ENCODE measurements around the gene FBXL3. TPM values are rescaled to one million over a fixed set of nuclear protein-coding genes. Genes with fewer than 3 reads are reported as not detected.

FBXL3 gene
- total and polyA plus RNA-seq, 2 of the 4 experiments (the other 2 are of a cell fraction) = 15.3 to 43.6 TPM

- no peak overlapping the region for H3K4me3 ChIP-seq (ENCODE audit: insufficient read depth, low read depth, low read length)
- in situ Hi-C loops (cut with MboI; ENCODE audit: low sequenced_read_pairs) (no loop called here), dilution Hi-C loops (cut with HindIII; ENCODE audit: low sequenced_read_pairs, unreplicated experiment) (no loop called here), intact Hi-C loops (cut with micrococcal nuclease) (no loop called here)
- H3K18ac ChIP-seq (ENCODE audit: low read depth, low read length) = no peak overlapping the region
- no peaks in the 10 kb centered on the region for H3K9me3 ChIP-seq (ENCODE audit: control insufficient read depth, insufficient read depth, low read length)
- ChIA-PET CTCF (interaction anchor here (1.0 kb wide), 1 partner anchor 76 kb away, joined by 4 read pairs; no protein-coding TSS in a partner anchor), POLR2A (ENCODE audit: unreplicated experiment) (no interaction called here)
- no peak overlapping the region for H3K23ac ChIP-seq (ENCODE audit: low read depth, low read length)
- H3K27ac ChIP-seq (ENCODE audit: insufficient read depth, low read length) = no peak overlapping the region
- H2BK20ac ChIP-seq (ENCODE audit: low read depth, low read length) = no peak overlapping the region
- no peak overlapping the region for H2AK5ac ChIP-seq (ENCODE audit: low read depth, low read length)
- H3K56ac ChIP-seq (ENCODE audit: extremely low read depth, insufficient read depth, low read length) = no peak overlapping the region
- H3K14ac ChIP-seq (replicated peaks; ENCODE audit: low read depth, low read length) = no peak overlapping the region
- no CpG with 5 or more reads among the region's 3 CpGs for WGBS, 2 experiments (ENCODE audit: extremely low coverage in 2 of 2, insufficient read length in 1 of 2)
- TF ChIP-seq ELK1 (IDR thresholded peaks at IDR 0.05; ENCODE audit: borderline replicate concordance, low read depth, low read length) = no peak
- TF ChIP-seq BHLHE40 (IDR thresholded peaks at IDR 0.05; ENCODE audit: low read depth, low read length) = no peak
- TF ChIP-seq RAD21 (IDR thresholded peaks at IDR 0.05; ENCODE audit: low read length) = no peak
- TF ChIP-seq CTCF (conservative IDR thresholded peaks at IDR 0.05; ENCODE audit: low read depth, low read length) = no peak
- TF ChIP-seq RFX5 (IDR thresholded peaks at IDR 0.05; ENCODE audit: low read depth, low read length) = no peak
- TF ChIP-seq USF2 (IDR thresholded peaks at IDR 0.05; ENCODE audit: low read depth, low read length) = no peak
- no peak for TF ChIP-seq POLR2A (IDR thresholded peaks at IDR 0.05; ENCODE audit: low read depth, low read length)
- TF ChIP-seq MAFK (IDR thresholded peaks at IDR 0.05; ENCODE audit: low read depth, low read length) = no peak
- TF ChIP-seq RCOR1 (IDR thresholded peaks at IDR 0.05; ENCODE audit: insufficient replicate concordance, low read length) = no peak
- no peak for TF ChIP-seq CEBPB (IDR thresholded peaks at IDR 0.05; ENCODE audit: low read depth, low read length)
- no peak for TF ChIP-seq NFE2L2 (IDR thresholded peaks at IDR 0.05; ENCODE audit: low read depth, low read length)
- TF ChIP-seq CHD1 (IDR thresholded peaks at IDR 0.05; ENCODE audit: low read depth, low read length) = no peak
- no peak for TF ChIP-seq SMC3 (IDR thresholded peaks at IDR 0.05; ENCODE audit: low read depth, low read length)
- no peak overlapping the region for H2BK120ac ChIP-seq (ENCODE audit: low read depth, low read length)
- no peak overlapping the region for H3K4me2 ChIP-seq (ENCODE audit: low read depth, low read length)
- ATAC-seq (ENCODE audit: low read depth) (no peak), DNase-seq (no peak)
- no peaks in the 10 kb centered on the region for H3K79me1 ChIP-seq (ENCODE audit: low read depth in 1 of 2, low read length in 2 of 2)
- no peaks in the 10 kb centered on the region for H3K27me3 ChIP-seq (ENCODE audit: control insufficient read depth, insufficient read depth, low read length)
- H4K91ac ChIP-seq (ENCODE audit: insufficient read depth, low read depth, low read length) = no peak overlapping the region
- H4K8ac ChIP-seq (ENCODE audit: low read depth in 2 of 2, low read length in 2 of 2) = no peak overlapping the region
- H3K36me3 ChIP-seq (ENCODE audit: control insufficient read depth, insufficient read depth, low read length) = peaks cover 27% of the 10 kb centered on the region
- H3K9ac ChIP-seq (ENCODE audit: low read depth, low read length) = no peak overlapping the region
- no peak overlapping the region for H2AFZ ChIP-seq (replicated peaks; ENCODE audit: low read length, poor library complexity)
- H3K9me1 ChIP-seq (ENCODE audit: insufficient read depth, low read length) = peaks cover 4% of the 10 kb centered on the region; the same call in 1 of the 2 replicates
- H4K5ac ChIP-seq (ENCODE audit: low read depth, low read length) = no peak overlapping the region
- H2BK5ac ChIP-seq (ENCODE audit: low read depth, low read length, poor library complexity, severe bottlenecking) = no peak overlapping the region
- no peak overlapping the region for H3K4ac ChIP-seq (ENCODE audit: low read depth, low read length)
- H2BK15ac ChIP-seq (ENCODE audit: low read depth, low read length) = no peak overlapping the region
- H2AK9ac ChIP-seq (replicated peaks; ENCODE audit: low read depth, low read length, poor library complexity) = no peak overlapping the region
- no TSS peak for BruUV-seq (replicated peaks)
- H3K4me1 ChIP-seq (ENCODE audit: control insufficient read depth, insufficient read depth, low read length) = no peaks in the 10 kb centered on the region
- no peaks in the 10 kb centered on the region for H4K20me1 ChIP-seq (ENCODE audit: insufficient read depth, low read length)
Observed at GRCh38 chr13:77056382-77056781, 29.4 kb upstream of the FBXL3 start.
